SU-DHL-6 (cell line): Measurements from ENCODE around the gene ORC3.

Source experiments
- H2AFZ ChIP-seq: fragments of 200-600 bp; sonication (generic); 2 replicates; pipeline ENCODE4 v1.6.1; 2014; ENCODE audit warnings: low read depth, mild to moderate bottlenecking, moderate library complexity, mixed read lengths, antibody characterized with exemption, low read length; ENCODE audit not compliant: severe bottlenecking
- H3F3A ChIP-seq: fragments of 200-600 bp; shearing (Covaris generic); 2 replicates; pipeline ENCODE4 v1.6.0; 2016; ENCODE audit warnings: antibody characterized with exemption, mild to moderate bottlenecking; ENCODE audit not compliant: insufficient read depth
- H3K27ac ChIP-seq: fragments of 200-600 bp; sonication (generic); 2 replicates; pipeline ENCODE4 v1.5.1; 2016; ENCODE audit warnings: low read depth, mild to moderate bottlenecking, low read length, moderate library complexity, mixed read lengths
- H3K27me3 ChIP-seq: fragments of 200-600 bp; sonication (generic), shearing (Covaris generic); 2 replicates; pipeline ENCODE4 v1.6.0; 2014; ENCODE audit warnings: mild to moderate bottlenecking, low read length
- H3K36me3 ChIP-seq: fragments of 200-600 bp; sonication (generic); 2 replicates; pipeline ENCODE4 v1.6.1; 2014; ENCODE audit warnings: mild to moderate bottlenecking, low read length, mixed read lengths
- H3K4me2 ChIP-seq: fragments of 300-600, 200-600 bp; shearing (Covaris generic), sonication (generic); 2 replicates; pipeline ENCODE4 v1.6.0; 2014; ENCODE audit warnings: low read length, low read depth, mild to moderate bottlenecking; ENCODE audit not compliant: poor library complexity, severe bottlenecking
- H3K4me3 ChIP-seq: fragments of 200-600 bp; sonication (generic); 2 replicates; pipeline ENCODE4 v1.5.1; 2014; ENCODE audit warnings: antibody characterized with exemption, low read length, mild to moderate bottlenecking, mixed read lengths; ENCODE audit not compliant: insufficient read depth, poor library complexity, severe bottlenecking
- H3K79me2 ChIP-seq: fragments of 200-600 bp; sonication (generic); 2 replicates; pipeline ENCODE4 v1.6.1; 2014; ENCODE audit warnings: mild to moderate bottlenecking, low read length, moderate library complexity; ENCODE audit not compliant: insufficient read depth
- H3K9ac ChIP-seq: fragments of 200-600 bp; sonication (generic); 2 replicates; pipeline ENCODE4 v1.7.0; 2014; ENCODE audit warnings: mild to moderate bottlenecking, low read length
- H3K9me2 ChIP-seq: fragments of 200-600 bp; sonication (generic); replicated peaks from 2 replicates; pipeline ENCODE4 v1.6.1; 2014; ENCODE audit warnings: low read length; ENCODE audit not compliant: insufficient read depth
- H3K9me3 ChIP-seq: fragments of 200-600 bp; sonication (generic); 2 replicates; pipeline ENCODE4 v1.6.1; 2014; ENCODE audit warnings: low read length, mixed read lengths; ENCODE audit not compliant: insufficient read depth
- H4K20me1 ChIP-seq: fragments of 200-600 bp; sonication (generic); 2 replicates; pipeline ENCODE4 v1.6.1; 2014; ENCODE audit warnings: low read depth, mild to moderate bottlenecking, antibody characterized with exemption, low read length, moderate library complexity, mixed read lengths
- EZH2phosphoT487 ChIP-seq: fragments of 200-600 bp; sonication (generic), shearing (Covaris generic); conservative IDR thresholded peaks from 2 replicates; pipeline ENCODE4 v1.6.1; 2018; ENCODE audit warnings: mild to moderate bottlenecking, antibody characterized with exemption, low read length, moderate library complexity, mixed read lengths
- TF ChIP-seq, protein P1 (sequence below): fragments of 200-600 bp; sonication (generic); IDR thresholded peaks from one replicate; pipeline ENCODE4 v1.5.1; 2017; ENCODE audit warnings: antibody characterized with exemption, mild to moderate bottlenecking, low read length, moderate library complexity; ENCODE audit not compliant: insufficient read depth, poor library complexity, severe bottlenecking

Gene ORC3

DNA sequence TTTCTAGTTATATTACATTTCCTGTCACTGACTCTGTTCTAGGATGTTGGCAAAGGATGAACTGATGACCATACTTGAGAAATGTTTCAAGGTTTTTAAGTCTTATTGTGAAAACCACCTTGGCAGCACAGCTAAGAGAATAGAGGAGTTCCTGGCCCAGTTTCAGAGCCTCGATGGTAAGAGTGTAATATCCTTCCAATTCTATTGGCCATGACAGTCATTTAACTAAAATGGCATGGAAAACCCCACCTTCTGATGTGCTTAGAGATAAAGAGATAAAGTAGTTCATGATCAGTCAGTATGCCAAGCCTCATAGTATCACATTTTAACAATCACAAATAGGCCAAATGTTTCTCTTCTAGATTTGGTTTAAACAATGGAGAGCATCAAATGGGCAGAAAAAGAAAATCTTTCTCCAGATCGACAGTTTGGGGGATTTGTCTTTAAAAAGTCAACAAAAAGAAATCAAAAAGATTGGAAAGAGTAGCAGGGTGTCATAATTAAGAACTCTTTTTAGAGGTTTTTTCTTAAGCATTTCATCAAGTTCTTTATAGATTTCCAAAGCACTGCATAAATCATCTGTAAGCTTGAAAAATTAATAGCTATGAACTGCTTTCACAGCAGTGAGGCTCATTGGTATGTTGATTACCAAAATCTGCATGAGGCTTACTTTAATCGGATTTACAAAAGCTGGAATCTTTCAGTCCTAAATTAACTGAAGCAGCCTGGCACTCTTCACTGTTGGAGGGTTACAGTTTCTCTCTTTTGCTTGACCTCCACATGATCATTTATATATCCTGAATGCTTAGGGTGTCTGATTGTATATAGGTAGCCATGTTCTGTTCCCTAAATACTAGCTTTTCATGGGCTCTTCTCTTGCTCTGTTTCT lies 63.4 kb downstream of the ORC3 start:
- Histone ChIP-seq H3K27me3 (no peaks in the 10 kb centered on the region), H3K4me2 (no peak overlapping the region), H3F3A (0 out of 2 replicates have a peak, but pooled peaks cover 4% of the 10 kb centered on the region), H2AFZ (no peak overlapping the region), H3K79me2 (no peaks in the 10 kb centered on the region), H3K9me2 (no peaks in the 10 kb centered on the region), H3K36me3 (no peaks in the 10 kb centered on the region), H3K9ac (no peak overlapping the region), H3K27ac (no peak overlapping the region), H4K20me1 (no peaks in the 10 kb centered on the region), H3K9me3 (no peaks in the 10 kb centered on the region), H3K4me3 (no peak overlapping the region)
- no peak for TF ChIP-seq EZH2phosphoT487
- TF ChIP-seq, protein P1, sequence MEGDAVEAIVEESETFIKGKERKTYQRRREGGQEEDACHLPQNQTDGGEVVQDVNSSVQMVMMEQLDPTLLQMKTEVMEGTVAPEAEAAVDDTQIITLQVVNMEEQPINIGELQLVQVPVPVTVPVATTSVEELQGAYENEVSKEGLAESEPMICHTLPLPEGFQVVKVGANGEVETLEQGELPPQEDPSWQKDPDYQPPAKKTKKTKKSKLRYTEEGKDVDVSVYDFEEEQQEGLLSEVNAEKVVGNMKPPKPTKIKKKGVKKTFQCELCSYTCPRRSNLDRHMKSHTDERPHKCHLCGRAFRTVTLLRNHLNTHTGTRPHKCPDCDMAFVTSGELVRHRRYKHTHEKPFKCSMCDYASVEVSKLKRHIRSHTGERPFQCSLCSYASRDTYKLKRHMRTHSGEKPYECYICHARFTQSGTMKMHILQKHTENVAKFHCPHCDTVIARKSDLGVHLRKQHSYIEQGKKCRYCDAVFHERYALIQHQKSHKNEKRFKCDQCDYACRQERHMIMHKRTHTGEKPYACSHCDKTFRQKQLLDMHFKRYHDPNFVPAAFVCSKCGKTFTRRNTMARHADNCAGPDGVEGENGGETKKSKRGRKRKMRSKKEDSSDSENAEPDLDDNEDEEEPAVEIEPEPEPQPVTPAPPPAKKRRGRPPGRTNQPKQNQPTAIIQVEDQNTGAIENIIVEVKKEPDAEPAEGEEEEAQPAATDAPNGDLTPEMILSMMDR = no peak

DNA sequence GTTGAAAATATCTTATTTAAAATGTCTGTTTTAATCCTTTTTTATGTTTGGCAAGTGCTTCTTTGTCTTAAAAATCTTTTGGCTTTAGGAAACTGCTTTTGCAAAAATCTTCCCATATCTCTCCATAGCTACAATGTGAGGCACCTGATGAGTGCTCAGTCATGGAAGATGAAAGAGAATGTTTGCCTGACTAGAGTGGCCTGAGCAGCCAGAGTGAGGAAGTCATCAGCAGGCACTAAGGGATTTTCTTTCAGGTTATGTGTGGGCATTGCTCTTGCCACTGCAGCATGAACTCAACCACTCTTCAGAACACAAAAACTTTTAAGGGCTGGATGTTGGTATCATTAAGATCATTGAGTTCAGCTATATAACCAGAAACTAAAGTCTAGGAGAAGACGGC lies 64.2 kb downstream of the ORC3 start:
- no peaks in the 10 kb centered on the region for H3K79me2 ChIP-seq
- no peak overlapping the region for H2AFZ ChIP-seq
- no peak overlapping the region for H3K4me2 ChIP-seq
- no peak overlapping the region for H3K9ac ChIP-seq
- H3K27me3 ChIP-seq = no peaks in the 10 kb centered on the region
- no peaks in the 10 kb centered on the region for H3K9me3 ChIP-seq
- H3K36me3 ChIP-seq = no peaks in the 10 kb centered on the region
- no peaks in the 10 kb centered on the region for H4K20me1 ChIP-seq
- 0 out of 2 replicates have a peak, but pooled peaks cover 4% of the 10 kb centered on the region for H3F3A ChIP-seq
- H3K4me3 ChIP-seq = no peak overlapping the region
- H3K27ac ChIP-seq = no peak overlapping the region
- TF ChIP-seq, protein P1 = no peak
- H3K9me2 ChIP-seq = no peaks in the 10 kb centered on the region

DNA sequence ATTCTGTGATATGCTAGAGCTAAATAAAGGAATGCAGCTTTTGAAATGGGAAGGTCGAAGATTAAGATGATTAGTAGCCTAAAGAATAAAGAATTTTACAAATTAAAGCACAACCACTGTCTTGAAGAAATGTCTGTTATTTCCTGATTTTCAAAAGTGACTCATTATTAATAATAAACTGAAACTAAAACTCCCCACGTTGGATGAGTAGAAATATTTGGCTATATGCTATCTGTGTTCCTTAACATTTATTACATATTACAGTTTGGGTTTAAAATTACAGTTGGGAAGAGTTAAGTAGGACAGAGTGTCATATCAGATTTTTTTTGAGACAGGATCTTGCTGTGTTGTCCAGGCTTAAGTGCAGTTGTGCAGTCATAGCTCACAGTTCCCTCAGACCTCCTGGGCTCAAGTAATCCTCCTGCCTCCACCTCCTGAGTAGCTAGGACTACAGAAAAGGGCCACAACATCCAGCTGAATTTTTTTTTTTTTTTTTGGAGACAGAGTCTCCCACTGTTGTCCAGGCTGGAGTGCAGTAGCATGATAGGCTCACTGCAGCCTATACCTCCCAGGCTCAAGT lies 65.0 kb downstream of the ORC3 start:
- no peak overlapping the region for H3K4me2 ChIP-seq
- no peaks in the 10 kb centered on the region for H3K9me2 ChIP-seq
- H4K20me1 ChIP-seq = no peaks in the 10 kb centered on the region
- no peaks in the 10 kb centered on the region for H3K9me3 ChIP-seq
- H3K79me2 ChIP-seq = no peaks in the 10 kb centered on the region
- no peak overlapping the region for H3K4me3 ChIP-seq
- H3F3A ChIP-seq = 0 out of 2 replicates have a peak, but pooled peaks cover 4% of the 10 kb centered on the region
- no peaks in the 10 kb centered on the region for H3K36me3 ChIP-seq
- no peaks in the 10 kb centered on the region for H3K27me3 ChIP-seq
- no peak overlapping the region for H3K27ac ChIP-seq
- no peak overlapping the region for H3K9ac ChIP-seq
- TF ChIP-seq, protein P1 = no peak
- TF ChIP-seq EZH2phosphoT487 = no peak
- H2AFZ ChIP-seq = no peak overlapping the region
